Retinal pigment epithelial cell (primary cell): ENCODE results near the gene ACTR6.
A peak's percentile ranks its signal among the peaks of the same experiment; 100 is the strongest.
"Not testable (repeated sequence)": the region's sequence is repeated elsewhere in the genome, so short reads cannot be mapped to it uniquely, and the experiment has no call there.

Experiments used
- DNase-seq: peaks from one replicate; pipeline ENCODE4 v3.0.0-alpha.2; 2010; ENCODE audit warnings: low read depth
- H3K4me3 ChIP-seq: 2 replicates; pipeline ENCODE4 v1.5.1; 2011; ENCODE audit warnings: mild to moderate bottlenecking, low read length, control low read depth, moderate library complexity
- TF ChIP-seq, protein P1 (sequence below): conservative IDR thresholded peaks from 2 replicates; pipeline ENCODE4 v1.5.1; 2011; ENCODE audit warnings: low read depth, low read length, control low read depth, inconsistent platforms

The ACTR6 gene

DNA sequence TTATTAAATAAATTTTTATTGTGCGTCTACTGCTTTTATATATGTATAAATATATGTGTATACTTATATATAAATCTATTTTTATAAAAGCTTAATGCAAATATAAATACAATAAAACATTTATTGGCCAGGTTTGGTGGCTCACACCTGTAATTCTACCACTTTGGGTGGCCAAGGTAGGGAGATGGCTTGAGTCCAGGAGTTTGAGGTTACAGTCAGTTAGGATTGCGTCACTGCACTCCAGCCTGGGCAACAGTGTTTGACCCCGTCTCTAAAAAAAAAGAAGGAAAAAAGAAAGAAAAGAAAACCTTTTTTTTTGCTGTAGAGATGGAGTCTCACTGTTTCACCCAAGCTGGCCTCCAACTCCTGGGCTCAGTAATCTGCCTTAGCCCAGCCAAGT is 20.9 kb downstream of the ACTR6 start:
- TF ChIP-seq, protein P1, sequence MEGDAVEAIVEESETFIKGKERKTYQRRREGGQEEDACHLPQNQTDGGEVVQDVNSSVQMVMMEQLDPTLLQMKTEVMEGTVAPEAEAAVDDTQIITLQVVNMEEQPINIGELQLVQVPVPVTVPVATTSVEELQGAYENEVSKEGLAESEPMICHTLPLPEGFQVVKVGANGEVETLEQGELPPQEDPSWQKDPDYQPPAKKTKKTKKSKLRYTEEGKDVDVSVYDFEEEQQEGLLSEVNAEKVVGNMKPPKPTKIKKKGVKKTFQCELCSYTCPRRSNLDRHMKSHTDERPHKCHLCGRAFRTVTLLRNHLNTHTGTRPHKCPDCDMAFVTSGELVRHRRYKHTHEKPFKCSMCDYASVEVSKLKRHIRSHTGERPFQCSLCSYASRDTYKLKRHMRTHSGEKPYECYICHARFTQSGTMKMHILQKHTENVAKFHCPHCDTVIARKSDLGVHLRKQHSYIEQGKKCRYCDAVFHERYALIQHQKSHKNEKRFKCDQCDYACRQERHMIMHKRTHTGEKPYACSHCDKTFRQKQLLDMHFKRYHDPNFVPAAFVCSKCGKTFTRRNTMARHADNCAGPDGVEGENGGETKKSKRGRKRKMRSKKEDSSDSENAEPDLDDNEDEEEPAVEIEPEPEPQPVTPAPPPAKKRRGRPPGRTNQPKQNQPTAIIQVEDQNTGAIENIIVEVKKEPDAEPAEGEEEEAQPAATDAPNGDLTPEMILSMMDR = no peak
- no peak overlapping the region for H3K4me3 ChIP-seq
- no peak for DNase-seq

DNA sequence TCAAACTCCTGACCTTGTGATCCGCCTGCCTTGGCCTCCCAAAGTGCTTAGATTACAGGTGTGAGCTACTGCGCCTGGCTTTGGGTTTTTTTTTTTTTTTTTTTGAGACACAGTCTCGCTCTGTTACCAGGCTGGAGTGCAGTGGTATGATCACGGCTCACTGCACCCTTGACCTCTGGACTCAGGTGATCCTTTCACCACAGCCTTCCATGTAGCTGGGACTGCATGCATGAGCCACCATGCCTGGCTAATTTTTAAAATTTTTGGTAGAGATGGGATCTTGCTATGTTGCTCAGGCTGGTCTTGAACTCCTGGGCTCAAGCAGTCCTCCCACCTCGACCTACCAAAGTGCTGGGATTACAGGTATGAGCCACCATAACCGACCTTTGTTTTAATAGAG is 21.6 kb downstream of the ACTR6 start:
- not testable (repeated sequence) for H3K4me3 ChIP-seq, DNase-seq

DNA sequence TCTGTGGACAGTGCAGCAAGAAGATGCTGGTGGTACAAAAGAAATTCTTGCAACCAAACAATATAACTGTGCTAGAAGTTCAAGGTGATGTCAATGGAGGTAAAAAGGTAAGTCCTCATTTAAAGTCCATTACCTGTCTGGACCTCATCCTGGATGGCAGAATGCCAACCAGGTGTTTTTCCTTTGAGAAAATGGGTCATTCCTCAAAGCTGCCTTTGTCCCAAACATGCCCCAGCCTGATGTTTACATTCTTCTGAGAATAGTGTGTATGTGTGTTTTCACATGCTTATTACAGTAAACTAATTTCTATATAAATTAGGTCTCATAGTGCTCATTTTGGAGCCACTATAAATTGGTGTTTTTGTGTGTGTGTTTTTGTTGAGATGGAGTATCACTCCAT is 24.9 kb downstream of the ACTR6 start:
- DNase-seq = no peak
- no peak overlapping the region for H3K4me3 ChIP-seq
- TF ChIP-seq, protein P1 = no peak

DNA sequence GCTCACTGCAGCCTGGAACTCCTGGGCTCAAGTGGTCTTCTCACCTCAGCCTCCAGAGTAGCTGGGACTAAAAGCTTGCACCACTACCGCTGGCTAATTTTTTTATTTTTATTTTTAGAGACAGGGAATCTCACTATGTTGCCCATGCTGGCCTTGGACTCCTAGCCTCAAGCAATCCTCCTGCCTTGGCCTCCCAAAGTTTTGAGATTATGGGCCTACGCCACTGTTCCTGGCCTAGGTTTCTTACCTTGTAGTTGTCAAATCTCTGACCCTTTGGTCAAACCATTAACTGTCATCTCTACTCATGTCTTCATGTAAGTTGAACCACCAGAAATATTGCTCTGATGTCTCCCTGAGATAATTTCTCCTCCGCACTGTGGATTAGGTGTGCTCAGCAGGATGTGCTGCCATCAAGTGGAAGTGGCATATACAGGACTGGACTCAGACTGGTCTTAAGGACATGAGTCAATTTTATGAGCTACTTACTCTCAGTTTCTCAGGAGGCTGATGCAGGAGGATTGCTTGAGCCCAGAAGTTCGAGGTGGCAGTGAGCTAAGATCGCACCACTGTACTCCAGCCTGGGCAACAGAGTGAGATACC is 28.5 kb downstream of the ACTR6 start:
- no peak overlapping the region for H3K4me3 ChIP-seq
- no peak for DNase-seq
- TF ChIP-seq, protein P1 = peak; percentile 25

DNA sequence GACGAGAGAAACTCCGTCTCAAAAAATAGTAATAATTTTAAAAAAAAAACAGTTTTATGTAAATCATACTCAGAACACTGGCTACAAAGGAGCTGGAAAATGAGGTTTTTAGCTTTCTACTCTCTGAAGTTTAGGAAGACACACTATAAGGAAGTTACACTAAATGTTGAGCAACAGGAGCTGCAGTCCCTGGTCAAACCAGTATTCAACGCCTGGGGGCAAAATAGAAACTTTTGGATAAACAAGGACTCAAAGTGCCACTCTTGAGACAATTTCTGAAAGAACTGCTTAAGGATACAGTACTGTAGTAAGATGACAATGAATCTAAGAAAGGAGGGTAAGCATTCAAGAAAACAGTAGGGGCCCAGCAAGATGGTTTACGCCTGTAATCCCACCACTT is 29.3 kb downstream of the ACTR6 start:
- TF ChIP-seq, protein P1 = no peak
- no peak for DNase-seq
- no peak overlapping the region for H3K4me3 ChIP-seq

DNA sequence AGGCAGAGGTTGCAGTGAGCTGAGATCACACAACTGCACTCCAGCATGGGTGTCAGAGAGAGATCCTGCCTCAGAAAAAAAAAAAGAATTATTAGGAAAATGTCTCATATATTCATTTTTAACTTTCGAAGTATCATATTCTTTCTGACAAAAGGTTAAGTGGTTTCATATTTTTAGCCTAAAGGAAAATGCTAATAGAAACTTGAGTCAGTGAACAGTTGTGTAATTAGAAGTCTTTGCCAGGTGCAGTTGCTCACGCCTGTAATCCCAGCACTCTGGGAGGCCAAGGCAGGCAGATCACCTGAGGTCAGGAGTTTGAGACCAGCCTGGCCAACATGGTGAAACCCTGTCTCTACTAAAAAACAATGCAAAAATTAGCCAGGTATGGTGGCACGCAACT is 31.3 kb downstream of the ACTR6 start:
- not testable (repeated sequence) for H3K4me3 ChIP-seq, DNase-seq

DNA sequence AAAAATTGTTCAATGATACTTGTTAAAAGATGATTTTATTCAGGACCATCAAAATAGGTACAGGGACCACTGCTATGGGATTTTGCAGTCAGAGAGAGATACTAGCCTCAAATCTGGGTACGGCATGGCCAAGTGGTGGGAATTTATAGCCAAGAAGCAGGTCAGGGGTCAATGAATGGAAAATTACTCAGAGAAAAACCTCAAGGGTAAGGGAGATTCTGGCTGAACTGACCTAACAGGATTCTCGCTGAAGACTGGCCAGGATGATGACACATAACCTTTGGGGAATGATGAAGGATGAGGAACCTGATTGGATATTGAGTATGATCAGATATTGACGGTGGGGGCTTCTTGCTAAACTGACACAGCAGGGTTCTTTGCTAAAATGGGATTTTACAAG is 33.6 kb downstream of the ACTR6 start:
- TF ChIP-seq, protein P1 = no peak
- no peak overlapping the region for H3K4me3 ChIP-seq
- no peak for DNase-seq

DNA sequence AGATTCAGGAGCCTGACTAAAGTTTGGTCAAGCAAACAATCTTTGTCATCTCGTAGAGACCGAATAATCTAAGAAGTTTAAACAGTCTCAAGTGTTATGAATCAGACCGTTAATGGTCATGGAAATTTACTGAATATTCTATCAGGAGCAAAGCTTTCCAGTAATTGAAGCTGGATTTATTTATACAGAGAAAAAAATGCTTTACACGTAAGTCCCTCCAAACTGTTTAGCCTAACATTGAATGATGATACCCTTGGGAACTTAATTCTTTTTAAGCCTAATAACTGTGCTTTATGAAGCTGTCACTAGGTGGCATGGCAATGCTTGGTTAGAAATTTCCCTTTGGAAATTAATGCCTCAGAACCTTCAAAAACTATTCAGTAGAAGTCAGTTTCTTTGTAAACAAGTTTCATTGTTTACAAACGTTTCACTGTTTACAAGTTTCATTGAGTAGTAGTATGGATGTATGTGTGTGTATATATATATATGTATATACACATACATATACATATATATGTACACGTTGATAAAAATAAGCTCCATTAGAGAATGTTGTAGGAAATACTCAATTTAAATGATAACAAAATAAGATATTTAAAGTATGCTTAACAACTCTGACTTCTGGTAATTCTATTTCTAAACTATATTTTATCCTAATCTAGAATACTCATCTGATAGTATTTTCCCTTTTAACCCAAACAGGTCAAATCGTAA is 34.1 kb downstream of the ACTR6 start:
- DNase-seq = no peak
- TF ChIP-seq, protein P1 = peak; percentile 79

More for the DNA sequence above, 34.1 kb downstream of the ACTR6 start:
- H3K4me3 ChIP-seq = no peak overlapping the region
